Measurements from ENCODE around the gene TFB2M. TPM values are rescaled to one million over a fixed set of nuclear protein-coding genes. Genes with fewer than 3 reads are reported as not detected.

TFB2M gene
- total RNA-seq, 1 experiment from 2014 or later, result 27.7 TPM

GRCh38 chr1:246537441-246537840, 28.6 kb downstream of the TFB2M start:
- no peak overlapping the region for H3K18ac ChIP-seq (ENCODE audit: insufficient read length, low read depth, low read length)
- H2BK5ac ChIP-seq (ENCODE audit: insufficient read length, low read length), result no peak overlapping the region
- Mint-ChIP-seq H3K36me3 (ENCODE audit: insufficient read depth in 1 of 3, low read depth in 3 of 3) (peaks cover 4 to 24% (median 10%) of the 10 kb centered on the region in 3 experiments; a peak in 5 of 7 replicates), H3K27ac (no peak overlapping the region), H3K9me3 (peaks cover 0 to under 1% of the 10 kb centered on the region in 2 experiments; a peak in 1 of 5 replicates), H3K27me3 (ENCODE audit: low read depth) (no peaks in the 10 kb centered on the region), H3K4me1 (peaks cover 5 to 6% of the 10 kb centered on the region in 2 experiments), H3K4me3 (no peak overlapping the region)
- no peak overlapping the region for H3K56ac ChIP-seq (ENCODE audit: insufficient read length, low read depth, low read length)
- H3T11ph ChIP-seq (ENCODE audit: low read length), result no peak overlapping the region
- no peak overlapping the region for H2BK20ac ChIP-seq (ENCODE audit: low read depth, low read length, poor library complexity, severe bottlenecking)
- no peak overlapping the region for H3K9ac ChIP-seq (ENCODE audit: extremely low read depth, insufficient read length, low read length)
- H2BK15ac ChIP-seq (ENCODE audit: low read depth, low read length), result no peak overlapping the region
- no peak overlapping the region for H4K8ac ChIP-seq (replicated peaks; ENCODE audit: insufficient read length, low read depth, low read length)
- no peaks in the 10 kb centered on the region for H3K79me1 ChIP-seq (ENCODE audit: insufficient read depth, low read depth, low read length, poor library complexity, severe bottlenecking)
- no peak overlapping the region for H4K91ac ChIP-seq (ENCODE audit: insufficient read length, low read depth, low read length)
- no peaks in the 10 kb centered on the region for H3K23me2 ChIP-seq (ENCODE audit: insufficient read length, low read depth, low read length, poor library complexity, severe bottlenecking)
- H3K9me3 ChIP-seq (ENCODE audit: control insufficient read depth, low read depth, low read length), result no peaks in the 10 kb centered on the region
- no peak overlapping the region for H3K27ac ChIP-seq (ENCODE audit: insufficient read length, low read depth, low read length)
- no peak overlapping the region for H2BK12ac ChIP-seq (ENCODE audit: insufficient read length, low read depth, low read length)
- no peak overlapping the region for H2AFZ ChIP-seq (ENCODE audit: low read length)
- no peak for DNase-seq
- no peak overlapping the region for H4K5ac ChIP-seq (ENCODE audit: insufficient read length, low read depth, low read length)
- H3K4me2 ChIP-seq (ENCODE audit: insufficient read depth, insufficient read length, low read length), result no peak overlapping the region
- H3K4me1 ChIP-seq (ENCODE audit: insufficient read depth, low read length), result no peaks in the 10 kb centered on the region
- no peak overlapping the region for H3K4ac ChIP-seq (ENCODE audit: low read depth, low read length)
- no peaks in the 10 kb centered on the region for H4K20me1 ChIP-seq (ENCODE audit: control insufficient read depth, insufficient read depth, insufficient read length)
- H3K23ac ChIP-seq (ENCODE audit: insufficient read length, low read depth, low read length), result no peak overlapping the region
- no peaks in the 10 kb centered on the region for H3K79me2 ChIP-seq (ENCODE audit: insufficient read depth, low read length)
- H3K27me3 ChIP-seq (ENCODE audit: insufficient read depth, low read length), result no peaks in the 10 kb centered on the region
- no CpG with 5 or more reads among the region's 7 CpGs for WGBS (ENCODE audit: extremely low coverage, insufficient read length, low lambda C conversion rate)
- H2BK120ac ChIP-seq (ENCODE audit: low read depth, low read length, poor library complexity, severe bottlenecking), result no peak overlapping the region
- no peak overlapping the region for H3K14ac ChIP-seq (ENCODE audit: insufficient read depth, low read length)
- no peak overlapping the region for H2AK5ac ChIP-seq (ENCODE audit: insufficient read length, low read length)
- no peak for TF ChIP-seq CTCF (conservative IDR thresholded peaks at IDR 0.05)

Measured in H9 (cell line).